Pancreas (tissue), 10 donors: ENCODE data around the gene PGLYRP3. TPM values are rescaled to one million over a fixed set of nuclear protein-coding genes. Genes with fewer than 3 reads are reported as not detected.

Experiments used
- ATAC-seq, 4 donors: fragments of 200-7000 bp; cut with Tn5 transposase; one replicate each; pipeline versions ENCODE4 v1.8.0 to v1.9.1; 2020; ENCODE audit warnings: mild to moderate bottlenecking in 4 of 4, moderate library complexity in 4 of 4
- DNase-seq, 6 donors: peaks; one replicate each; pipeline ENCODE4 v3.0.0-alpha.2; 2020
- FAIRE-seq: peaks from 2 replicates; lab custom pipeline; 2012; peaks lifted over from hg19 to GRCh38; lab: Jason Lieb, UNC
- H3K27ac ChIP-seq, 4 donors: fragments of 200-600 bp; sonication (generic); 1 replicate in 3 of 4; 2 replicates in 1 of 4; pipeline versions ENCODE4 v1.5.0 to v1.8.0; 2020
- H3K27me3 ChIP-seq, 4 donors: fragments of 200-600 bp; one replicate each; pipeline ENCODE4 v1.8.0; 2021
- H3K36me3 ChIP-seq, 3 donors: fragments of 200-600 bp; sonication (generic) in 1 of 3; one replicate each; pipeline versions ENCODE4 v1.5.0 to v1.8.0; 2020 to 2021
- H3K4me1 ChIP-seq, 3 donors: fragments of 200-600 bp; one replicate each; pipeline ENCODE4 v1.8.0; 2021
- H3K4me3 ChIP-seq, 4 donors: fragments of 200-600 bp; sonication (generic) in 2 of 4; one replicate each; pipeline versions ENCODE4 v1.5.0 to v1.8.0; 2020 to 2021
- H3K9me3 ChIP-seq, 4 donors: fragments of 200-600 bp; one replicate each; pipeline ENCODE4 v1.8.0; 2021
- WGBS, 2 donors: extraction: QIAGEN DNeasy Blood & Tissue Kit; methylation state at CpG; one replicate each; pipeline ENCODE4 v1.1.7; 2013; 5-methylcytosine and 5-hydroxymethylcytosine counted together
- intact Hi-C, 3 donors: fragments of 100-400 bp; cut with DNase I; formaldehyde crosslinking; loops; one replicate each; pipeline versions ENCODE4 v1.11.1 to v1.14.2; 2022
- polyA plus RNA-seq, 2 donors: library from polyadenylated mRNA; stranded (reverse); fragments of 200-250 nt; gene quantifications; one replicate each; pipeline ENCODE4 v1.2.3, GENCODE V29; 2013
- total RNA-seq, 6 donors: library from RNA; stranded (reverse); fragmentation: NEBNext Ultra II Directional in 4 of 6; extraction: Animal tissue kit (Norgen Biotek cat#: 25700) in 4 of 6; gene quantifications; one replicate each; pipeline versions ENCODE4 v1.2.1 to v1.2.4, GENCODE V29; 2021 to 2023
- TF ChIP-seq, protein P1 (sequence below), 4 donors: fragments of 200-600 bp; sonication (generic) in 3 of 4; IDR thresholded peaks; one replicate each; pipeline versions ENCODE4 v1.5.0 to v1.8.0; 2021; ENCODE audit warnings: antibody characterized with exemption in 4 of 4
- donor health status: healthy with polysubstance abuse.
- donor health status: DM: no; HTN: no; CAD: no; lungs with moderate emphysema.
- donor health status: DM: no; HTN: no; CAD: no.
- donor health status: control.
- donor health status: control.
- donor health status: Bipolar disorder and iron deficiency.
- donor health status: DM: yes; HTN: yes; CAD: no.
- donor health status: DM: no; HTN: no; CAD: no.
- donor health status: DM: no; HTN: no; CAD: no.
- donor health status: DM: yes; HTN: yes; CAD: no.

Gene PGLYRP3, protein sequence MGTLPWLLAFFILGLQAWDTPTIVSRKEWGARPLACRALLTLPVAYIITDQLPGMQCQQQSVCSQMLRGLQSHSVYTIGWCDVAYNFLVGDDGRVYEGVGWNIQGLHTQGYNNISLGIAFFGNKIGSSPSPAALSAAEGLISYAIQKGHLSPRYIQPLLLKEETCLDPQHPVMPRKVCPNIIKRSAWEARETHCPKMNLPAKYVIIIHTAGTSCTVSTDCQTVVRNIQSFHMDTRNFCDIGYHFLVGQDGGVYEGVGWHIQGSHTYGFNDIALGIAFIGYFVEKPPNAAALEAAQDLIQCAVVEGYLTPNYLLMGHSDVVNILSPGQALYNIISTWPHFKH
- total RNA-seq: not detected
- polyA plus RNA-seq: not detected

DNA sequence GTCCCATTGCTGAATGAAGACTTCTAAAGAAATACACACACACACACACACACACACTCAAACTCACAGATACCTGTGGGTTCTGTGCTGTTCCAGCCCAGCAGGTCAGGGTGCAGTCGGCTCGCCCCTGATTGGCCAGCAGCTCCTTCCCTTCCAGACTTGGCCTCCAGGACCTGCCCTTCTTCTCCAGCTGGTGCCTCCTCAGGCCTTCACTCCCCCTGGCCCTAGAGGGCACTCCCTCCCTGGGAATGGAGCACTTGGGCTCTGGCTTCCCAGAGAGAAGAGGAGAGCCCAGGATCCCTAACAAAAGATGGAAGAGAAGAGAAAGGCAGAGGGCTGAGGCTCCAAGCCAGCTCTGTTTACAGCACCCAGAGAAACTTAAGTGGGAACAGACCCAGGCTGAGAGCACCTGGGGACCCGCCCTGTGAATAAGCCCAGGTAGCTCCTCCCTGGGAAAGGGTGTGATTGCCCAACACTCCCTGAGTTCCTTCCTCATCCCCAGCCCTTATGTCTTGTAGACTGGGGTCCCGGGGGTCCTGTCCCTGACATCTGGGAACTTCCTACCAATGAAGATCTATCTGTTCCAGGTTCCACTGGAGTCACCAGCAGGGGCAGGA, at the start of gene PGLYRP3:
PGLYRP3 (minus strand) TSS at position 383 of the 617 bp plus-strand sequence. CDS start 2,287 bp downstream, outside the sequence.
- DNase-seq (no peak), ATAC-seq (no peak)

DNA sequence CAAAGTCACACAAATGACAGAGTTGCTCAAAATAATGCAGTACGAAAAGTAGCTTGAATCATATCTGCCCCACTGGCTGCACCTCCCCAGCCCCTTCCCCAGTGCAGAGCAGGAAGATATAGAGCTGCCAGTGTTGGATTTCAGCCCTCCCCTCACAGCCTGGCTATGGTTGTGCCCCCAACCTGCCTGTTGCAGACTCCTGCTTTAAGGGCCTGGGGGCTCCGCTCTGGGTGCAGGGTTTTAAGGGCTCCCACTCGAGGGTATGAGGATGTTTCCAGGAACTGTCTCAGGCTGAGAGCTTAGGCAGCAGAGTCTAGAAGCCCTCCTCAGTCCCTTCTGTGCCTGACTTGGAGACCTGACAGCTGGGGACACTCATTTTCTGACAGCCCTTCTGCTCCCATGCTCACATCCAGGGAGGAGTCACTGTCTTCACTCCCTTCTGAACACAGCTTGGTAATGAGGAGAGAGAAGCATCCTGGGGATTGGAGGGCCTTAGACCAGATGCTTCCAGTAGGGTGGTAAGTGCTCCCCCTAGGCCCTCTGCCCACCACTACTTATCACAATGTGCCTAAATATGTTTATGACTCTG, 49.5 kb upstream of the PGLYRP3 start:
- FAIRE-seq (no peak), DNase-seq (no peak), ATAC-seq (no peak)
- Histone ChIP-seq H3K36me3 (no peaks in the 10 kb centered on the region), H3K27me3 (no peaks in the 10 kb centered on the region), H3K27ac (no peak overlapping the region), H3K4me3 (no peak overlapping the region), H3K9me3 (no peaks in the 10 kb centered on the region), H3K4me1 (no peaks in the 10 kb centered on the region)
- intact Hi-C loops: no loop called here
- TF ChIP-seq, protein P1, sequence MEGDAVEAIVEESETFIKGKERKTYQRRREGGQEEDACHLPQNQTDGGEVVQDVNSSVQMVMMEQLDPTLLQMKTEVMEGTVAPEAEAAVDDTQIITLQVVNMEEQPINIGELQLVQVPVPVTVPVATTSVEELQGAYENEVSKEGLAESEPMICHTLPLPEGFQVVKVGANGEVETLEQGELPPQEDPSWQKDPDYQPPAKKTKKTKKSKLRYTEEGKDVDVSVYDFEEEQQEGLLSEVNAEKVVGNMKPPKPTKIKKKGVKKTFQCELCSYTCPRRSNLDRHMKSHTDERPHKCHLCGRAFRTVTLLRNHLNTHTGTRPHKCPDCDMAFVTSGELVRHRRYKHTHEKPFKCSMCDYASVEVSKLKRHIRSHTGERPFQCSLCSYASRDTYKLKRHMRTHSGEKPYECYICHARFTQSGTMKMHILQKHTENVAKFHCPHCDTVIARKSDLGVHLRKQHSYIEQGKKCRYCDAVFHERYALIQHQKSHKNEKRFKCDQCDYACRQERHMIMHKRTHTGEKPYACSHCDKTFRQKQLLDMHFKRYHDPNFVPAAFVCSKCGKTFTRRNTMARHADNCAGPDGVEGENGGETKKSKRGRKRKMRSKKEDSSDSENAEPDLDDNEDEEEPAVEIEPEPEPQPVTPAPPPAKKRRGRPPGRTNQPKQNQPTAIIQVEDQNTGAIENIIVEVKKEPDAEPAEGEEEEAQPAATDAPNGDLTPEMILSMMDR (IDR thresholded peaks at IDR 0.05): no peak
- 82 to 87% methylated on average over 3 of the region's 3 CpGs for WGBS, 2 donors

More for the DNA sequence above, at the start of gene PGLYRP3:
- no peak within 1 kb of the TSS for H3K27ac ChIP-seq
- H3K4me1 ChIP-seq: no peaks in the 10 kb centered on the region
- no peaks in the 10 kb centered on the region for H3K9me3 ChIP-seq
- TF ChIP-seq, protein P1 (IDR thresholded peaks at IDR 0.05): no peak
- WGBS, 2 donors: 55 to 72% methylated on average over 4 of the region's 4 CpGs
- no peaks in the 10 kb centered on the region for H3K36me3 ChIP-seq
- H3K27me3 ChIP-seq: no peaks in the 10 kb centered on the region
- no peak for FAIRE-seq
- H3K4me3 ChIP-seq: no peak within 1 kb of the TSS
- intact Hi-C loops: no loop called here

GRCh38 chr1:153361480-153362109, 48.8 kb upstream of the PGLYRP3 start:
- TF ChIP-seq, protein P1 (IDR thresholded peaks at IDR 0.05): no peak
- Histone ChIP-seq H3K27ac (no peak overlapping the region), H3K4me1 (no peaks in the 10 kb centered on the region), H3K9me3 (no peaks in the 10 kb centered on the region), H3K27me3 (no peaks in the 10 kb centered on the region), H3K36me3 (no peaks in the 10 kb centered on the region), H3K4me3 (no peak overlapping the region)
- intact Hi-C loops: no loop called here
- no peak for DNase-seq
- no peak for ATAC-seq
- FAIRE-seq: no peak
- WGBS, 2 donors: 74 to 84% methylated on average over 4 of the region's 4 CpGs

- H3K4me1 ChIP-seq: no peaks in the 10 kb centered on the region
- no peak overlapping the region for H3K27ac ChIP-seq
- TF ChIP-seq, protein P1 (IDR thresholded peaks at IDR 0.05): no peak
- H3K4me3 ChIP-seq: no peak overlapping the region
- ATAC-seq (no peak), DNase-seq (no peak), FAIRE-seq (no peak)
- H3K27me3 ChIP-seq: no peaks in the 10 kb centered on the region
- 78 to 86% methylated on average over 11 of the region's 11 CpGs for WGBS, 2 donors
- no peaks in the 10 kb centered on the region for H3K36me3 ChIP-seq
- intact Hi-C loops: no loop called here
- no peaks in the 10 kb centered on the region for H3K9me3 ChIP-seq
These were observed 48.1 kb upstream of the PGLYRP3 start for GRCh38 chr1:153360592-153361479.
